Purkinje cell (primary cell): ENCODE data around the gene TMEM239. TPM values are rescaled to one million over a fixed set of nuclear protein-coding genes. Genes with fewer than 3 reads are reported as not detected.

ENCODE experiments used
- polyA plus RNA-seq: library from polyadenylated mRNA; unstranded; fragments of >200 nt; fragmentation: Nextera tagmentation; gene quantifications from 2 replicates; pipeline ENCODE4 v1.2.1, GENCODE V29; 2014

Gene TMEM239
- polyA plus RNA-seq, result not detected in 2 replicates

GRCh38 chr20:2816030-2816582 lies at the start of gene TMEM239:
TMEM239 (plus strand) TSS chr20:2816364; CDS start chr20:2816555, 191 bp downstream.

GRCh38 chr20:2800521-2801285 lies 15.5 kb upstream of the TMEM239 start, which contains the start of gene CPXM1:
CPXM1 (minus strand) TSS chr20:2800627; CDS start chr20:2800572, 55 bp downstream.

GRCh38 chr20:2814587-2815051 lies 1.5 kb upstream of the TMEM239 start, which contains the start of gene C20orf141:
C20orf141 (plus strand) TSS chr20:2814987; CDS start chr20:2815185, 198 bp downstream.

GRCh38 chr20:2840138-2840966 lies 24.2 kb downstream of the TMEM239 start, which contains the start of the genes PCED1A and VPS16:
PCED1A (minus strand) TSS chr20:2840655; CDS start chr20:2839912, 743 bp downstream.
VPS16 (plus strand) TSS chr20:2840745; CDS start chr20:2840775, 30 bp downstream.

Other genes with a start within 250 kb of the TMEM239 start
- gene NOP56, start 163.7 kb upstream of the TMEM239 start, polyA plus RNA-seq, result 72.1 and 100 TPM in 2 replicates
- gene IDH3B, start 152.1 kb upstream of the TMEM239 start, polyA plus RNA-seq, result 151 and 166 TPM in 2 replicates
- 0.52 TPM in 1 of 2 replicates, not detected in the other for gene EBF4, start 123.6 kb upstream of the TMEM239 start, polyA plus RNA-seq
- gene CPXM1, start 15.7 kb upstream of the TMEM239 start, polyA plus RNA-seq, result not detected in 2 replicates
- gene C20orf141, start 1.4 kb upstream of the TMEM239 start, polyA plus RNA-seq, result not detected in 2 replicates
- 5.4 and 8.8 TPM in 2 replicates for gene PCED1A, start 24.3 kb downstream of the TMEM239 start, polyA plus RNA-seq
- gene VPS16, start 24.4 kb downstream of the TMEM239 start, polyA plus RNA-seq, result 18.5 and 27.7 TPM in 2 replicates
- gene PTPRA, start 57.1 kb downstream of the TMEM239 start, polyA plus RNA-seq, result 78.7 and 83.9 TPM in 2 replicates
- gene GNRH2, start 227.3 kb downstream of the TMEM239 start, polyA plus RNA-seq, result not detected in 2 replicates
- 17.0 and 27.5 TPM in 2 replicates for gene MRPS26, start 229.7 kb downstream of the TMEM239 start, polyA plus RNA-seq